ENCODE data around the gene ARHGEF19.

DNA sequence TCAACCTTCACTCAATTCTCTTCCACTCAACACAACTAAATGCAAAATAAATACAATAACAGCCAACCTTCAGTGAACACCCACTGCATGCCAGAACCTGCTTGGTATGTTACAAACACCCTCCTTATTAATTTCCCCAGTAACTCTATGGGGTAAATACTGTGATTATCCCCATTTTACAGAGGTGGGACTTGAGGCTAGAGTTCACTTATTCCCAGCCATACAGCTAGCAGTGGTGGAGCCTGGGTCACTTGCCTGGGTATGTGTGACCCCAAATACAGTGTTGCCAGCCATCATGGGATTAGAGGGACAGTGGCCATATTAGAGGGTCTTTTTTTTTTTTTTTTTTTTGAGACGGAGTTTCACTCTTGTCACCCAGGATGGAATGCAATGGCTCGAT is 22.9 kb upstream of the ARHGEF19 start:
- TF ChIP-seq CTCF (IDR thresholded peaks at IDR 0.05) (no peak), POLR2A (IDR thresholded peaks at IDR 0.05) (no peak)

All from heart left ventricle (tissue), 13 donors.